SK-N-SH (cell line): ENCODE data around the gene CASP8AP2. TPM values are rescaled to one million over a fixed set of nuclear protein-coding genes. Genes with fewer than 3 reads are reported as not detected.

Source experiments
- CTCF ChIA-PET: fragments of 300-600, 350-600 bp; formaldehyde crosslinking; extraction: SDS; loops from one replicate; lab custom pipeline; 2021; lab: Yijun Ruan, JAX
- POLR2A ChIA-PET: fragments of 350-600 bp; sonication (Branson Sonifier 250); formaldehyde crosslinking; extraction: SDS; loops from one replicate; lab custom pipeline; 2020; ENCODE audit warnings: antibody characterized with exemption, inconsistent platforms; lab: Yijun Ruan, JAX
- DNase-seq: peaks from one replicate; pipeline ENCODE4 v3.0.0; 2012
- H2AFZ ChIP-seq: fragments of 200-600 bp; sonication (generic); 2 replicates; pipeline ENCODE4 v1.8.1; 2016; ENCODE audit warnings: antibody characterized with exemption, mild to moderate bottlenecking, low read depth
- H3F3A ChIP-seq: fragments of 200-600 bp; sonication (generic); replicated peaks from 2 replicates; pipeline ENCODE3; 2016; ENCODE audit warnings: antibody characterized with exemption, mild to moderate bottlenecking; ENCODE audit not compliant: insufficient read depth
- H3K27ac ChIP-seq, 2 experiments: fragments of 200-500 bp in 1 of 2; fragments of 200-600 bp in 1 of 2; sonication (Bioruptor generic) in 1 of 2; sonication (generic), shearing (Covaris generic) in 1 of 2; 2 replicates each; pipeline versions ENCODE4 v1.5.1 to v1.6.1; 2014 to 2016; ENCODE audit warnings: low read depth in 2 of 2, inconsistent platforms in 1 of 2, low read length in 1 of 2, mild to moderate bottlenecking in 1 of 2, mixed read lengths in 1 of 2
- H3K27me3 ChIP-seq: fragments of 200-600 bp; sonication (generic), shearing (Covaris generic); 2 replicates; pipeline ENCODE4 v1.6.1; 2016; ENCODE audit warnings: mixed run types; ENCODE audit not compliant: insufficient read depth
- H3K36me3 ChIP-seq, 2 experiments: fragments of 200-500 bp in 1 of 2; fragments of 200-600 bp in 1 of 2; sonication (Bioruptor generic) in 1 of 2; sonication (generic) in 1 of 2; replicated peaks in 1 of 2; 2 replicates each; pipeline versions ENCODE3 to v1.5.1; 2014 to 2016; ENCODE audit warnings: low read length in 1 of 2, mild to moderate bottlenecking in 1 of 2; ENCODE audit not compliant: insufficient read depth in 2 of 2, control insufficient read depth in 1 of 2
- H3K4me1 ChIP-seq, 2 experiments: fragments of 200-500 bp in 1 of 2; fragments of 200-600 bp in 1 of 2; sonication (Bioruptor generic) in 1 of 2; sonication (generic), shearing (Covaris generic) in 1 of 2; 2 replicates each; pipeline versions ENCODE4 v1.5.1 to v1.6.1; 2014 to 2016; ENCODE audit warnings: low read depth in 1 of 2, low read length in 1 of 2, mixed run types in 1 of 2; ENCODE audit not compliant: insufficient read depth in 2 of 2, control insufficient read depth in 1 of 2
- H3K4me2 ChIP-seq: fragments of 200-600 bp; sonication (generic), shearing (Covaris generic); 2 replicates; pipeline ENCODE4 v1.6.1; 2017; ENCODE audit warnings: mixed run types
- H3K4me3 ChIP-seq, 2 experiments: fragments of 200-500 bp in 1 of 2; fragments of 200-600 bp in 1 of 2; sonication (Bioruptor generic) in 1 of 2; sonication (generic), shearing (Covaris generic) in 1 of 2; 2 replicates each; pipeline versions ENCODE4 v1.5.1 to v1.8.1; 2014 to 2016; ENCODE audit warnings: low read depth in 2 of 2, inconsistent platforms in 1 of 2, low read length in 1 of 2, mild to moderate bottlenecking in 1 of 2, mixed read lengths in 1 of 2, moderate library complexity in 1 of 2
- H3K79me2 ChIP-seq: fragments of 200-600 bp; sonication (generic); 2 replicates; pipeline ENCODE4 v1.8.1; 2017; ENCODE audit warnings: mild to moderate bottlenecking; ENCODE audit not compliant: insufficient read depth
- H3K9ac ChIP-seq: fragments of 200-600 bp; sonication (generic); 2 replicates; pipeline ENCODE4 v1.6.1; 2017; ENCODE audit warnings: mixed run types
- H3K9me2 ChIP-seq: fragments of 200-600 bp; sonication (generic); 2 replicates; pipeline ENCODE4 v1.6.1; 2017; ENCODE audit warnings: mixed run types
- H3K9me3 ChIP-seq: fragments of 200-600 bp; sonication (generic); 2 replicates; pipeline ENCODE4 v1.6.1; 2017; ENCODE audit warnings: mixed run types, mild to moderate bottlenecking, moderate library complexity
- H4K20me1 ChIP-seq: fragments of 200-600 bp; sonication (generic); 2 replicates; pipeline ENCODE4 v1.6.1; 2017; ENCODE audit warnings: mild to moderate bottlenecking, mixed run types; ENCODE audit not compliant: insufficient read depth
- EZH2phosphoT487 ChIP-seq: fragments of 200-600 bp; sonication (generic); IDR thresholded peaks from 2 replicates; pipeline ENCODE4 v1.6.1; 2017; ENCODE audit warnings: low read depth, mixed run types, mild to moderate bottlenecking, antibody characterized with exemption, moderate library complexity, borderline replicate concordance
- GATA2 ChIP-seq: sonication (generic); formaldehyde crosslinking; IDR thresholded peaks from 2 replicates; pipeline ENCODE4 v1.5.0; 2020; ENCODE audit warnings: mild to moderate bottlenecking, missing genetic modification reagents
- JUND ChIP-seq: IDR thresholded peaks from 2 replicates; pipeline ENCODE4 v1.4.0; 2012
- MAX ChIP-seq: IDR thresholded peaks from 2 replicates; pipeline ENCODE4 v1.4.0; 2012; ENCODE audit warnings: low read depth
- MEF2A ChIP-seq: IDR thresholded peaks from 2 replicates; pipeline ENCODE4 v1.4.0; 2012; ENCODE audit warnings: low read depth, borderline replicate concordance
- MXI1 ChIP-seq: IDR thresholded peaks from 2 replicates; pipeline ENCODE4 v1.6.1; 2012; ENCODE audit warnings: mild to moderate bottlenecking, low read depth, low read length, improper control_type of control experiment
- RAD21 ChIP-seq: IDR thresholded peaks from 2 replicates; pipeline ENCODE4 v1.6.1; 2012; ENCODE audit warnings: mild to moderate bottlenecking, low read length
- RCOR1 ChIP-seq: fragments of 150-350 bp; IDR thresholded peaks from 2 replicates; pipeline ENCODE4 v1.6.1; 2017; ENCODE audit warnings: antibody characterized with exemption, low read length
- RFX5 ChIP-seq: IDR thresholded peaks from 2 replicates; pipeline ENCODE4 v1.6.1; 2012; ENCODE audit warnings: mild to moderate bottlenecking, improper control_type of control experiment, low read length
- RXRA ChIP-seq: IDR thresholded peaks from 2 replicates; pipeline ENCODE4 v1.4.0; 2012; ENCODE audit warnings: low read depth, mild to moderate bottlenecking, borderline replicate concordance
- SIN3A ChIP-seq: IDR thresholded peaks from 2 replicates; pipeline ENCODE4 v1.6.1; 2012; ENCODE audit warnings: low read depth, mild to moderate bottlenecking, low read length, moderate library complexity, borderline replicate concordance
- TAF1 ChIP-seq: IDR thresholded peaks from 2 replicates; pipeline ENCODE4 v1.6.1; 2012; ENCODE audit warnings: low read depth, mild to moderate bottlenecking, low read length, moderate library complexity, borderline replicate concordance
- TEAD4 ChIP-seq: IDR thresholded peaks from 2 replicates; pipeline ENCODE4 v1.4.0; 2012; ENCODE audit warnings: mild to moderate bottlenecking, borderline replicate concordance; ENCODE audit not compliant: insufficient read depth
- WGBS: methylation state at CpG from one replicate; pipeline ENCODE4 v1.1.6; 2017; ENCODE audit warnings: low lambda C conversion rate; 5-methylcytosine and 5-hydroxymethylcytosine counted together
- polyA plus RNA-seq, 3 experiments: library from polyadenylated mRNA; depleted of rRNA; stranded (reverse); fragments of >200 nt; gene quantifications; 2 replicates each; pipeline ENCODE4 v1.2.3, GENCODE V29; 2012
- TF ChIP-seq, protein P1 (sequence below): IDR thresholded peaks from 2 replicates; pipeline ENCODE4 v1.6.1; 2012; ENCODE audit warnings: mild to moderate bottlenecking, low read depth, low read length, moderate library complexity
- TF ChIP-seq, protein P2 (sequence below): fragments of 150-350 bp; IDR thresholded peaks from 2 replicates; pipeline ENCODE4 v1.6.1; 2016; ENCODE audit warnings: mild to moderate bottlenecking, low read depth, low read length

The CASP8AP2 gene
- polyA plus RNA-seq, 1 of the 3 experiments (the other 2 are of a cell fraction) = 2.8 TPM

DNA sequence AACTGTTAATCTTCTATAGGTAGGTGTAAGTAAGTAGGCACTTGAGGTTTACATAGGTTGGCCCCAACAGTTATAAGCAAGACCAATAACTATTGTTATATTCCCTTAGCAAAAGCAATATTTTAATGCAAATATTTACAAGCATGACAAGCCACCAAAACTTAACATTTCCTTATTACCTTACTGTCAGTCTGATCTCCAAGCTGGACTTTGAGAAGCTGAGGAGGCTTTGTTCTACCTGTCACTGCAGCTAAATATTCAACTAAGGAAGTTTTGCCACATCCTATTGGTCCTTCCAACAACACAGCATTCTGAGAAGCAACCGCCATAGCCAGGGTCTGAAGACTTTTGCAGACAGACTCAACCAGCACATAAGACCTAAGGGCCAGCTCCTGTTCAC is 39.7 kb upstream of the CASP8AP2 start:
- POLR2A ChIA-PET = no interaction called here
- peaks cover 36 to 52% of the 10 kb centered on the region in 2 experiments for H3K36me3 ChIP-seq
- H3K4me2 ChIP-seq = no peak overlapping the region
- no peak for DNase-seq
- no peaks in the 10 kb centered on the region for H3F3A ChIP-seq
- no peak overlapping the region for H3K27ac ChIP-seq
- WGBS = 100% methylated on average over 1 of the region's 1 CpG
- no peaks in the 10 kb centered on the region for H3K9me3 ChIP-seq
- no peak overlapping the region for H2AFZ ChIP-seq
- no peaks in the 10 kb centered on the region for H4K20me1 ChIP-seq
- CTCF ChIA-PET = no interaction called here
- H3K9ac ChIP-seq = no peak overlapping the region
- H3K9me2 ChIP-seq = no peaks in the 10 kb centered on the region
- H3K27me3 ChIP-seq = no peaks in the 10 kb centered on the region
- no peak for TF ChIP-seq MEF2A
- no peak for TF ChIP-seq TEAD4
- TF ChIP-seq, protein P1, sequence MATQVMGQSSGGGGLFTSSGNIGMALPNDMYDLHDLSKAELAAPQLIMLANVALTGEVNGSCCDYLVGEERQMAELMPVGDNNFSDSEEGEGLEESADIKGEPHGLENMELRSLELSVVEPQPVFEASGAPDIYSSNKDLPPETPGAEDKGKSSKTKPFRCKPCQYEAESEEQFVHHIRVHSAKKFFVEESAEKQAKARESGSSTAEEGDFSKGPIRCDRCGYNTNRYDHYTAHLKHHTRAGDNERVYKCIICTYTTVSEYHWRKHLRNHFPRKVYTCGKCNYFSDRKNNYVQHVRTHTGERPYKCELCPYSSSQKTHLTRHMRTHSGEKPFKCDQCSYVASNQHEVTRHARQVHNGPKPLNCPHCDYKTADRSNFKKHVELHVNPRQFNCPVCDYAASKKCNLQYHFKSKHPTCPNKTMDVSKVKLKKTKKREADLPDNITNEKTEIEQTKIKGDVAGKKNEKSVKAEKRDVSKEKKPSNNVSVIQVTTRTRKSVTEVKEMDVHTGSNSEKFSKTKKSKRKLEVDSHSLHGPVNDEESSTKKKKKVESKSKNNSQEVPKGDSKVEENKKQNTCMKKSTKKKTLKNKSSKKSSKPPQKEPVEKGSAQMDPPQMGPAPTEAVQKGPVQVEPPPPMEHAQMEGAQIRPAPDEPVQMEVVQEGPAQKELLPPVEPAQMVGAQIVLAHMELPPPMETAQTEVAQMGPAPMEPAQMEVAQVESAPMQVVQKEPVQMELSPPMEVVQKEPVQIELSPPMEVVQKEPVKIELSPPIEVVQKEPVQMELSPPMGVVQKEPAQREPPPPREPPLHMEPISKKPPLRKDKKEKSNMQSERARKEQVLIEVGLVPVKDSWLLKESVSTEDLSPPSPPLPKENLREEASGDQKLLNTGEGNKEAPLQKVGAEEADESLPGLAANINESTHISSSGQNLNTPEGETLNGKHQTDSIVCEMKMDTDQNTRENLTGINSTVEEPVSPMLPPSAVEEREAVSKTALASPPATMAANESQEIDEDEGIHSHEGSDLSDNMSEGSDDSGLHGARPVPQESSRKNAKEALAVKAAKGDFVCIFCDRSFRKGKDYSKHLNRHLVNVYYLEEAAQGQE = no peak
- TF ChIP-seq JUND = no peak
- no peaks in the 10 kb centered on the region for H3K79me2 ChIP-seq
- no peak overlapping the region for H3K4me3 ChIP-seq
- no peaks in the 10 kb centered on the region; a peak in 1 of 4 replicates for H3K4me1 ChIP-seq

- no peak for TF ChIP-seq TAF1
- TF ChIP-seq RAD21 = no peak
- no peak for TF ChIP-seq EZH2phosphoT487
- TF ChIP-seq RCOR1 = no peak
- TF ChIP-seq RXRA = no peak
- no peak for TF ChIP-seq MAX
- TF ChIP-seq, protein P2, sequence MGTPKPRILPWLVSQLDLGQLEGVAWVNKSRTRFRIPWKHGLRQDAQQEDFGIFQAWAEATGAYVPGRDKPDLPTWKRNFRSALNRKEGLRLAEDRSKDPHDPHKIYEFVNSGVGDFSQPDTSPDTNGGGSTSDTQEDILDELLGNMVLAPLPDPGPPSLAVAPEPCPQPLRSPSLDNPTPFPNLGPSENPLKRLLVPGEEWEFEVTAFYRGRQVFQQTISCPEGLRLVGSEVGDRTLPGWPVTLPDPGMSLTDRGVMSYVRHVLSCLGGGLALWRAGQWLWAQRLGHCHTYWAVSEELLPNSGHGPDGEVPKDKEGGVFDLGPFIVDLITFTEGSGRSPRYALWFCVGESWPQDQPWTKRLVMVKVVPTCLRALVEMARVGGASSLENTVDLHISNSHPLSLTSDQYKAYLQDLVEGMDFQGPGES = no peak
- no peak for TF ChIP-seq RFX5
- no peak for TF ChIP-seq GATA2 (CRISPR knock-in tag)
- TF ChIP-seq SIN3A = no peak
- TF ChIP-seq MXI1 = no peak
- 80% methylated on average over 2 of the region's 2 CpGs for WGBS
- H3K4me1 ChIP-seq = no peaks in the 10 kb centered on the region; a peak in 1 of 4 replicates
- no peaks in the 10 kb centered on the region for H3K79me2 ChIP-seq
- H3K9me3 ChIP-seq = no peaks in the 10 kb centered on the region
- ChIA-PET POLR2A (no interaction called here), CTCF (no interaction called here)
- H3F3A ChIP-seq = no peaks in the 10 kb centered on the region
- H3K27ac ChIP-seq = no peak overlapping the region
- H3K9ac ChIP-seq = no peak overlapping the region
- no peak overlapping the region for H3K4me3 ChIP-seq
- no peak overlapping the region for H2AFZ ChIP-seq
- peaks cover 35 to 48% of the 10 kb centered on the region in 2 experiments for H3K36me3 ChIP-seq
- H3K9me2 ChIP-seq = no peaks in the 10 kb centered on the region
- no peaks in the 10 kb centered on the region for H3K27me3 ChIP-seq
- DNase-seq = no peak
- H3K4me2 ChIP-seq = no peak overlapping the region
- H4K20me1 ChIP-seq = no peaks in the 10 kb centered on the region
Observed at GRCh38 chr6:89790403-89790802, 39.3 kb upstream of the CASP8AP2 start.
